HG03095 (cell line): ENCODE data around the gene ZNF853.

Experiments used
- ATAC-seq: cut with Tn5 transposase; IDR thresholded peaks from one replicate; pipeline ENCODE4 v1.9.1; 2021; ENCODE audit warnings: moderate library complexity; ENCODE audit not compliant: unreplicated experiment

The ZNF853 gene

DNA sequence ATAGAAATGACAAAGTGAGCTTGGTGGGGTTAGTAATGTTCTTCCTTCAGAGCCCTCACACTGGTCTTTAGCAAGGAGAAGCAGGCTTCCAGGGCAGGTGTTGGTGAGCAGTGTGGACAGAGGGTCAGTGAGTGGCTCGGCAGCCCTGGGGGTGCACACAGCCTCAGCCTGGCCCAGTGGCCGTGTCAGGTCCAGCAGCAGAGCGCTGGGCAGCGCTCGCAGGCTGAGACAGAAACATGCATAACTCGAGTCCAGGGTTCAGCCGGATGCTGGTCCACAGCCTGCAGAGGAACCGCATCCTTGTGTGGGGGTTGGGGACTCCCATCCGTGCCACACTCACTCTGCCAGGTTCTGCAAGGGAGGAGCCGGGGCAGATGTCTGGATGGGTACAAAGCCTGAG, 11.0 kb upstream of the ZNF853 start:
- ATAC-seq = no peak

GRCh38 chr7:6606866-6607583, 8.4 kb upstream of the ZNF853 start:
- no peak for ATAC-seq

DNA sequence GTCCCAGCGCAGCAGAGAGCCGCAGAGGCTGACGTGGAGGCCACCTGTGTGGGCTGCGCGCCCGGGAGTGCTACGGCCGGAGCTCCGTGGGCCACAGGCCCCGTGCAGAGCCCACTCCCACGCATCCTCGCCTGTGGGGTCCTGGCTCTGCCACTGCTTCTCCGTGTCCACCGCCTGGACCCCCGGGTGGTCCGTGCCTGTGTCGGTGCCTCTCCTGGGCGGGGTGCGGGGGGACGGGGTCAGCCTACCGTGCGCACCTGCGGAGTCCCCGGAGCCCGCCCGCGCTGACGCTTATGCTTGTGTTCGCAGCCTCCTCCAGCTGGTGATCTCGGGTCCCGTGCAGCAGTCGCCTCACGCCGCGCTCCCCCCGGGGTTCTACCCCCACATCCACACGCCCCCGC, 7.8 kb upstream of the ZNF853 start:
- no peak for ATAC-seq

GRCh38 chr7:6608081-6608480, 7.3 kb upstream of the ZNF853 start:
- ATAC-seq = no peak

DNA sequence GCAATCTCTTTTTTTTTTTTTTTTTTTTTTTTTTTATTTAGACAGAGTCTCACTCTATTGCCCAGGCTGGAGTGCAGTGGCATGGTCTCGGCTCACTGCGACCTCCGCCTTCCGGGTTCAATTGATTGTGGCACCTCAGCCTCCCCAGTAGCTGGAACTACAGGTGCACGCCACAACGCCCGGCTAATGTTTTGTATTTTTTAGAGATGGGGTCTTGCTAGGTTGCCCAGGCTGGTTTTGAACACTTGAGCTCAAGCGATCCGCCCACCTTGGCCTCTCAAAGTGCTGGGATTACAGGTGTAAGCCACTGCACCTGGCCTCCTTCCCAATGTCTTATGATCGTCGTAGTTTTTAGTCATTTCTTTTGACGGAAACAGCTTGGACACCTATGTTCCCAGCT, 6.6 kb upstream of the ZNF853 start:
- no peak for ATAC-seq

- ATAC-seq = no peak
Measured at GRCh38 chr7:6612819-6613218, 2.6 kb upstream of the ZNF853 start.

DNA sequence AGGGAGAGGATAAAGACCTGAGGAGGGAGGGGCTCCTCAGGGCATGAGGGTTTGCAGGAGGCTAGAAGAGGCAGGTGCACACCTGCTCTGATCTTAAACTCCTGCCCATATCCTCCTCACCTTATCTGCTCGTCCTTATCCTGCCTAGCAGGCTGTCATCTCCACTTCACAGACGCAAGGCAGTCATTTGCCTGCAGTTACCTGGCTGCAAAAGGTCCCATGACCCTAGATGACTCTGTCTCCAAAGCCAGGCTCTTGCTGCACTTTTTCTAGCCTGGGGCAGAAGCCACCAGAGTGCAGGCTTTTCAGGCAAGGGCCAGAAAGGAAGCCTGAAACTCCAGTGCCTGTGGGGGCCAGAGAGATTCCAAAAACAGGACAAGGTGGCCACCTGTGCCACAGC, 1.7 kb upstream of the ZNF853 start:
- no peak for ATAC-seq

GRCh38 chr7:6615723-6616555, 529 bp downstream of the ZNF853 start:
- ATAC-seq = no peak

DNA sequence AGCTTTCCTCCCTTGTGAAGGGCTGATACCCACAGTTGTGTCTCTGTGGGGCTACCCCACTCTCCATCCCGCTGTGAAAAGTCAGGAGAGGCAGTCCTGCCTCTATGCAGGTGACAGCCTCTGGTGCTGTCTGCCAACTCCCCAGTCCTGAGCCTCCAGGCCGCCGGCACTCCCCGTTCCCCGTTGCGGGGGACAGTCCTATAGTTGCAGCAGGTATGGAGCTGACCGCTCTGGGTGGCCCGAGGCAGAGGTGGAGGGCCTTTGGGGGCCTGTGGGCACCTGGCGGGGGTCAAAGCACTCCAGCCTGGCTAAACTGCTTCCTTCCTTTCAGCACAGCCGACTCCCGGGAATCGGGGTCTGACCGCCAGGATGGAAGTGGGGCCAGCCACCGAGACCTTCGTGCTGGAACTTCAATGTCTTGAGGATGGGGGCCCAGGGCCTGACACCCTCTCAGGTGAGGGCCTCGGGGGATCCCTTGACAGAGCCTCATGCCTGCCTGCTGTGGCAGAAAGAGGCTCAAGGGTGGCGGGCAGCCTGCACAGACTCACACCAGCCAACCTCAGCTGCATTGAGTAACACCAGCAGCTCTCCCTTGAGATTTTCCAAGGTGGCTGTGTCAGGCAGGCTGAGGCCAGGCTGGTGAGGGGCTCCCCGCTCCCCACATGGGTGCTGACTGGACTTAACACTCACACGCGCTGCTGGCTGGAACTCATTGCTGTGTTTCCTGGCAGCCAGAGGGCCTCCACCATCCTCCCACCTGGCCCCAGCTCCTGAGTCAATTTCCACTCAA, 1.6 kb downstream of the ZNF853 start:
- no peak for ATAC-seq

DNA sequence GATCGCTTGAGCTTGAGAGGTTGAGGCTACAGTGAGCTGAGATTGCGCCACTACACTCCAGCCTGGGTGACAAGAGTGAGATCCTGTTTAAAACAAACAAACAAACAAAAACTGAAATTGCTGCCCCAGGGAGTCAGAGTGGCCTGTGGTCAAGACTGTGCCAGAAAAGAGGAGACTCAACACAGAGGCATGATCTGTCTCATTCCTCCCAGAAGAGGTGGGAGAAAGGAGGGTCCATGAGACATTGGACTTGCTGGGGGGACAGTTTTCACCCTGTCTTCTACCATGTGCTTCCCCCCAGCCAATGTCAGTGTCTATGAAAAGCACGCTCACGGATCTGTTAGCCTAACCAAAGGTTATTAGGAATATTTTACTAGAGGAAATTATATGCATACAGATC, 3.2 kb downstream of the ZNF853 start:
- ATAC-seq = no peak

- ATAC-seq = no peak
Measured at GRCh38 chr7:6619961-6620360, 4.6 kb downstream of the ZNF853 start.

- ATAC-seq = no peak
Measured at GRCh38 chr7:6621195-6622133, 6.1 kb downstream of the ZNF853 start.

DNA sequence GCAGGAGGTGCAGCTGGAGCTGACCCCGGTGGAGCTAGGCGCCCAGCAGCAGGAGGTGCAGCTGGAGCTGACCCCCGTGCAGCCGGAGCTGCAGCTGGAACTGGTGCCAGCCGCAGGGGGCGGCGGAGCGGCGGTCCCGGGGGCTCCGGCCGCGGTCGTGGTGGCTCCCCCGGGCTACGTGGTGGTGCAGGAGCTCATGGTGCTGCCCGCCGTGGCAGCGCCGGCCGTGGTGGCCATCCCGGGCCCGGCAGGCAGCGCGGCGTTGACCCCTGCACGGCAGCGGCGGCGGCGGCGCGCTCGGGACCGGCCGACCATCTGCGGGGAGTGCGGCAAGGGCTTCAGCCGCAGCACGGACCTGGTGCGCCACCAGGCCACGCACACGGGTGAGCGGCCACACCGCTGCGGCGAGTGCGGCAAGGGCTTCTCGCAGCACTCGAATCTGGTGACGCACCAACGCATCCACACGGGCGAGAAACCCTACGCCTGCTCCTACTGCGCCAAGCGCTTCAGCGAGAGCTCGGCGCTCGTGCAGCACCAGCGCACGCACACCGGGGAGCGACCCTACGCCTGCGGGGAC, 6.8 kb downstream of the ZNF853 start:
- no peak for ATAC-seq

DNA sequence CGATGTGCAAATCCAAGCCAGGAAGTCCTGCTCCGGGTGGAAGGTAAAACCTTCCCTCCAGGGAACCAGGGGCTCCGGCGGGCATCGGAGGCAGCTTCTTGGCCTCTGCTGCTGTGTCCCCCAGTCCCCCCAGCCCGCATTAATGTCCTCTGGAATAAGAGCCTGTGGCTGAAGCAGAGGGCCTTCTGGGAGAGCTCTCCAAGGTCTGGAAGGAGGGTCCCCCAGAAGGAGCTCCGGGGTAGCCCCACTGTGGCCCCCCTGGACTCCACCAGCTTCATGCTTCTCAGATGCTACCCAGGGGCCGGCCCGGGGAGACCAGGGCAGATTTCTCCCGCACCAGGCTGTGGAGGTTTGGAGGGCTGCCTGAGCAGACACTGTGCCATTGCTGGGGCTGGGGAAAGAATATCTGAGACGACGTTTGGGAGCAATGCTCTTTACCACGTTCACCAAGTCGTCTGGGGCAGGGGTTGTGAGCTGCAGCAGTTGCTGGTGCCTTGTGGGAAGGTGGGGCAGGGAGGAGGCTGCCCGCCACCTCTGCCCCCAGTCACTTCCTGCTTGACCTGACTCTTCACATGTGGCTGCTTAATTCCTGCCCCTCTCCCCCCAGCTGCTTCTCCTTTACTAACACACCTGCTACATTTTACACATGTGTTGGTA, 8.3 kb downstream of the ZNF853 start:
- ATAC-seq = no peak

GRCh38 chr7:6624246-6624611, 8.8 kb downstream of the ZNF853 start:
- ATAC-seq = no peak

GRCh38 chr7:6628045-6628444, 12.6 kb downstream of the ZNF853 start:
- no peak for ATAC-seq

GRCh38 chr7:6630007-6630849, 14.8 kb downstream of the ZNF853 start:
- no peak for ATAC-seq

DNA sequence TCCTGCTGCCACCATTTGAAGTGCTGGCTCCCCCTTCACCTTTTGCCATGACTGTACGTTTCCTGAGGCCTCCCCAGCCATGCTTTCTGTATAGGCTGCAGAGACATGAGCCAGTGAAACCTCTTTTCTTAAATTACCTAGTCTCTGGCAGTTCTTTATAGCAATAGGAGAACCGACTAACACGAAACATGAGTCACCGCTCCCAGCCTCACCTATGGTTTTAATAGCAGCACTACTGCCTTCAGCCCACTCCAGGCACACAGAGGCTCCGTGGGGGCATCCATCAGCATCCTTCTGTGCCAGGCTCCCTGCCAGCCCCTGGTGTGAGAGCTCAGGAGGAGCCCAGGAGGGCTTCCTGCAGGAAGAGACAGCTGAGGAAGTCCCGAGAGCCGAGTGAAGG, 16.2 kb downstream of the ZNF853 start:
- ATAC-seq = no peak

DNA sequence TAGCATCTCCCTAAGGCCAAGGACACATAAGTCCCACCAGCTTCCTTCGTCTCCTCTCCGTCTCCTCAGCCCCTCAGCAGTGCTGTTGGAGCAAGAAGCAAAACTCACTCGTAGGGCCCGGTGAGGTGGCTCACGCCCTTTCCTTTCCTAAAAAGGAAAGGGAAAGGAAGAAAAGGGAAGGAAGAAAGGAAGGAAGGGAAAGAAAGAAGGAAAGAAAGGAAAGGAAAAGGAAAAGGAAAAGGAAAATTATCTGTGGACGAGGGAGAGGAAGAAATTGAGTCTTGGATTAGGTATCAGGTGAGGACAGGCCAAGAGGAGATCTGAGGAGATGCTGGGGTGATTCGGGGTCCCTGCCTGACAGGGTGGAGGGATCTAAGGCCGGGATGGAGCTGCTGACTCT, 18.6 kb downstream of the ZNF853 start:
- no peak for ATAC-seq
